NCI-H510A (cell line): ENCODE results near the gene AQP7.
"Not testable (repeated sequence)": the region's sequence is repeated elsewhere in the genome, so short reads cannot be mapped to it uniquely, and the experiment has no call there.

ENCODE experiments used
- DNase-seq: peaks from one replicate; lab custom pipeline; 2025; lab: John Stamatoyannopoulos, UW

AQP7 gene

DNA sequence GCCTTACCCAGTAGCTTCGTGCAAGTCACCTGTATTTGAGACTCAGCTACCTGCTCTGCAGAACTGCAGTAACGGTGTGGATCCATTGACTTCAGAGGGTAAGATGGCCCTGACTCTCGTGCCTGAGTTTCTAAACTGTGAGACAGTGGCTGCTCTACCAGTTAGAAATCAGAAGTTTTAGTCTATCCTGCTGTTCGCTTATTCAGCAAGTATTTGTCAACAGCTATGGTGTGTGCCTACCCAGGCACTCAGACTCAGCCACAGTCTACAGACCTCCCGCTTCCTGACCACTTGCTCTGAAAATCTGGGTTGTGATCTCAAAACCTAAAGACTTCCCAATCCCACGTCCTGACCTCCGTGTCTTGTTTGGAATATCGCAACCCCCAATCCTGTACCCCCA lies 31.5 kb upstream of the AQP7 start:
- DNase-seq, result no peak

DNA sequence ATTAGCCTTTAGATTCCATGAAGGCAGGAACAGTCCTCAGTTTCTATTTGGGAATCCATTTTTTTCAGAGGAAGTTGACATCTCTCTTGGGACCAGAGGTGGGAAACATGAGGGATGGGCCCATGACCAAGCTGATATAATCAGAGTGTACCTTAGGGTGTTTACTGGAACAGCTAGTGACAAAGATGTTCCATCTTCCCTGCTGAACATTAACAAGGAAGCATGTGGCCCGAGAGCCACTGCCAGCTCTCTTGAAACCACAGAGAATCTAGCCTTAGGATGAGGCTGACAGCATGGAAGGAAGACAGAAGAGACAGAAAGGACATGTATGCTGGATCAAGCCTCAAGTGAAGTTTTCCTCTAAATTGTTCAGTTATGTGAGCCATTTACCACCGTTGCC lies 29.1 kb upstream of the AQP7 start:
- no peak for DNase-seq

GRCh38 chr9:33430942-33431341 lies 28.6 kb upstream of the AQP7 start:
- DNase-seq, result no peak

DNA sequence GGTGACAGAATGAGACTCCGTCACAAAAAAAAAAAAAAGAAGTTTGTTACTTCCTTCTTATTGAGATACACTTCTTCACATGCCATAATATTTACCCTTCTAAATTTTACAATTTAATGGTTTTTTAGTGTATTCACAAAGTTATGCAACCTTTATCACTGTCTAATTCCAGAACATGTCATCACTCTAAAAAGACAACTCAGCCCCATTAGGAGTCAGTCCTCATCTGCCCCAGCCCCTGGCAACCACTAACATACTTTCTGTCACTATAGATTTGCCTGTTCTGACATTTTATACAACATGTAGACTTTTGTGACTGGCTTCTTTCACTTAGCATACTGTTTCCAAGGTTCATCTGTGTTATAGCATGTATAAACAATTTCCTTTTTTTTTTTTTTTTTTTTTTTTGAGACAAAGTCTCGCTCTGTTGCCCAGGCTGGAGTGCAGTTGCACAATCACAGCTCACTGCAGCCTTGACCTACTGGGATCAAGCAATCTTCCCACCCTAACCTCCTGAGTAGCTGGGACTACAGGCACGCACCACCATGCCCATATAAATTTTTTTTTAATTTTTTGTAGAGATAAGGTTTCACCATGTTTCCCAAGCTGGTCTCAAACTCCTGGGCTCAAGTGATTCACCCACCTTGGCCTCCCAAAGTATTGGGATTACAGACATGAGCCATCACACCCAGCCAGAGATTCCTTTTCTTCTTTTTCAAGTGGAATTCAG lies 27.1 kb upstream of the AQP7 start:
- DNase-seq, result no peak

- DNase-seq, result no peak
Measured at GRCh38 chr9:33426843-33427293, 24.5 kb upstream of the AQP7 start.

- no peak for DNase-seq
Measured at GRCh38 chr9:33425128-33425533, 22.8 kb upstream of the AQP7 start.

DNA sequence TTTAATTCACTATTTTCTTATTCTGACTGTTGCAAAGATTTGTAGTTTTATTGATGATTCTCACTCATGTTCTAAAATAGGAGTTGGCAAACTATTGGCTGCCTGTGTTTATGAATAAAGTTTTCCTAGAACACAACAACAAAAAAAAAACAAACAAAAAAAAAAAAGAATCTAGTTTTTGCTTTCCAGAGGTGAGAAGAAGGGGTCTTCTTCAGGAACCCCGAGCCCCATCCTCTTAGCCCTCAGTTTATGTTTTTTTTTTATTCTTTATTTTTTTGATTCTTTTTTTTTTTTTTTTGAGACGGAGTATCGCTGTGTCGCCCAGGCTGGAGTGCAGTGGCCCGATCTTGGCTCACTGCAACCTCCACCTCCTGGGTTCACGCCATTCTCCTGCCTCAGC lies 22.1 kb upstream of the AQP7 start:
- DNase-seq, result not testable (repeated sequence)

- DNase-seq, result not testable (repeated sequence)
Measured at GRCh38 chr9:33424043-33424442, 21.7 kb upstream of the AQP7 start.

DNA sequence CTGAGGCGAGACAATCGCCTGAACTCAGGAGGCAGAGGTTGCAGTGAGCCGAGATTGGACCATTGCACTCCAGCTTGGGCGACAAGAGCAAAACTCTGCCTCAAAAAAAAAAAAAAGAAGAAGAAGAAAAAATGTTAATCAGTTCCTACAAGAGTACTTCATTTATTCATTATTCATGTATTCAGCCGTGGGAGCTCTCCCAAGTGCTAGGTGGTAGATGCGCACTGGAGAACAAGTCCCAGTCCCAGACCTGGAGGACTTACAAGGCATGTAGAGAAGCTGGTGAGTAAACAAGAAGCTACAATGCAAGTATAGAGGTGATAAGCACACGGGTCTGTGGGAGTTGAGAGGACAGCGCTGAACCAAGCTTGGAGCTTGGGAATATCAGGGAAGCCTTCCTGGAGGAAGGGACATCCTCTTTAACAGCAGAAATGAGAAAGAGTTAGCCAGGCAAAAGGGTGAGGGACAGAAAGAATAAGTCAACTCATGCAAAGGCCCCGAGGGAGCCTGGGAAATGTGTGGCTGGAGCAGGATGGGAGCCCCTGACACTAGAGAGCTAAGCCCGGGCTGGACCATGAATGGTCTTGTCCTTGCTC lies 17.4 kb upstream of the AQP7 start:
- no peak for DNase-seq

GRCh38 chr9:33418090-33418489 lies 15.7 kb upstream of the AQP7 start:
- DNase-seq, result peak; percentile 15

- no peak for DNase-seq
Measured at GRCh38 chr9:33416996-33417395, 14.6 kb upstream of the AQP7 start.

- DNase-seq, result peak; percentile 91
Measured at GRCh38 chr9:33415501-33416038, 13.2 kb upstream of the AQP7 start.

GRCh38 chr9:33414889-33415500 lies 12.6 kb upstream of the AQP7 start:
- DNase-seq, result no peak

- no peak for DNase-seq
Measured at GRCh38 chr9:33414268-33414667, 11.9 kb upstream of the AQP7 start.

GRCh38 chr9:33408087-33408486 lies 5.7 kb upstream of the AQP7 start:
- DNase-seq, result no peak

DNA sequence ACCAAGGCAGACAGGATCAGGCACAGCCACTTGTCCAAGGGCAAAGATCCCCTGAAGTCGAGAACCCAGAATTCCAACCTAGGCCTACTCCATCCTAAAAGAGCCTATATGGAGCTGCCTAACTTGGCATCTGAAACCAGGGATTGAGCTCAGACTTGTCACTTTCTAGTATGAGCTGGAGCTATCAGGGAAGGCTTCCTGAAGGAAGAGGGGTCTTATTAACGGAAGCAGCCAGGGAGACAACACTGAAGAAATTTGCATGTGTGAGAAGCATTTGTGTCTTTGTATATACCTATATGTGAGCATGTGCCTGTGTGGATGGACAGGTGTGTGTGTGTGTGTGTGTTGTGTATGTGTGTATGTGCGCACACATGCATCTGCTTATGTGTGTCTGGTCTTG lies 4.7 kb upstream of the AQP7 start:
- no peak for DNase-seq

- DNase-seq, result no peak
Measured at GRCh38 chr9:33404788-33405362, 2.5 kb upstream of the AQP7 start.

GRCh38 chr9:33403941-33404787 lies 1.8 kb upstream of the AQP7 start:
- no peak for DNase-seq

DNA sequence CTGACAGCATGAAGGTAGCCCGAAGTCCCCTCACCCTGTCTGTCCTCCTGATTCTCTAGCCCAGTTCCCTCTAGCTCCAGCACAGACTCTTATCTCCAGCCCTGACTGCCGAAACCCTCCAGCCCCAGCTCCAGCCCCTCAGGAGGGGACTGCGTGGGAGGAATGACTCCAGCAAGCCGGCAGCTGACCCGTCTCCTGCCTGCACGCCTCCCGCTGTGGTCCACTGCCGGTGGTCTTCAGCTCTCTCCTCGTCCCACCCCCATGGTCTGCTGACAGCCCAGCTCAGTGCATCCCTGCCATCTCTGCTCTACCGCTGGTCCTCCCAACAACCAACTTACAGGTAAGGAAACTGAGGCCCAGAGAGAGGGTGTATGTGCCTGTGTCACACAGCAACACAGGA lies 559 bp downstream of the AQP7 start:
- not testable (repeated sequence) for DNase-seq

DNA sequence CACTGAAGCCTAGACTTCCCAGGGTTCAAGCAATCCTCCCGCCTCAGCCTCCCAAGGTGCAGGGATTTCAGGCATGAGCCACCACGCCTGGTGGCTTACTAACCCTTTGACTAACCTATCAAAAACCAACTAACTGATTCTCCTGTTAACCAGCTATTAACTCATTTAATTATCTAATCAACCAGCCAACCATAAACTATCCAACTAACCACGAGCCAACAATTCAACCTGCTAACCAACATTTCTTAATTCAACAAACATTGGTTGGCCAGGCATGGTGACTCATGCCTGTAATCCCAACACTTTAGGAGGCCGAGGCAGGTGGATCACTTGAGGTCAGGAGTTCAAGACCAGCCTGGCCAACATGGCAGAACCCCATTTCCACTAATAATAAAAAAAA lies 3.3 kb downstream of the AQP7 start:
- not testable (repeated sequence) for DNase-seq

DNA sequence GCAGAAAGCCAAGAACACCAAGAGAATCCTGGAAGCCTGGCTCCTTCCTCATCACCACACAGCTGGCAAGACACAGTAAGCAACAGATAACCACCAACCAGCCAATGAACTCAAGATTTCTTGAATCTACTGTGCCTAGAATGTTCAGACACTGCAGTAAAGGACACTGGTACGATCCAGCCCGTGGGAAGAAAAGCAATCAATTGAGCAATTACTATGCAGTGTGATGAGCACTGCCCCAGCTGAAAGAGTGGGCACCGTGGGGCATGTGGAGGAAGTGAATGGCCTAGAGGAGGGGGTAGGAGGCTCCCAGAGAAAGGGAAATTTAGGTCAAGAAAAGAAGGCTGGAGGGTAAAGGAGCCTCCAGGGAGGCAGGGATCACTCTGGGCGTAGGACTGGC lies 4.6 kb downstream of the AQP7 start:
- DNase-seq, result not testable (repeated sequence)
